Muscle layer of duodenum (tissue), 2 donors: ENCODE measurements around the gene CWF19L1.
"Not testable (repeated sequence)": the region's sequence is repeated elsewhere in the genome, so short reads cannot be mapped to it uniquely, and the experiment has no call there.

Experiments used
- H3K27ac ChIP-seq: one replicate; pipeline ENCODE4 v1.7.0; 2013; ENCODE audit warnings: mild to moderate bottlenecking, low read length
- H3K27me3 ChIP-seq: one replicate; pipeline ENCODE4 v1.7.0; 2013; ENCODE audit warnings: low read depth, mild to moderate bottlenecking, control low read depth, low read length
- H3K36me3 ChIP-seq, 2 donors: one replicate each; pipeline ENCODE4 v1.7.0; 2013; ENCODE audit warnings: low read length in 2 of 2, control low read depth in 1 of 2, mild to moderate bottlenecking in 1 of 2; ENCODE audit not compliant: insufficient read depth in 2 of 2, control insufficient read depth in 1 of 2
- H3K4me1 ChIP-seq, 2 donors: one replicate each; pipeline ENCODE4 v1.7.0; 2013; ENCODE audit warnings: low read length in 2 of 2, mild to moderate bottlenecking in 2 of 2, control low read depth in 1 of 2, moderate library complexity in 1 of 2; ENCODE audit not compliant: insufficient read depth in 2 of 2, control insufficient read depth in 1 of 2
- H3K4me3 ChIP-seq, 2 donors: one replicate each; pipeline ENCODE4 v1.7.0; 2013; ENCODE audit warnings: low read length in 2 of 2, low read depth in 1 of 2, mild to moderate bottlenecking in 1 of 2
- H3K9me3 ChIP-seq, 2 donors: one replicate each; pipeline ENCODE4 v1.7.0; 2013; ENCODE audit warnings: low read length in 2 of 2, control low read depth in 1 of 2, mild to moderate bottlenecking in 1 of 2; ENCODE audit not compliant: control insufficient read depth in 1 of 2
- donor health status: healthy.

CWF19L1 gene

DNA sequence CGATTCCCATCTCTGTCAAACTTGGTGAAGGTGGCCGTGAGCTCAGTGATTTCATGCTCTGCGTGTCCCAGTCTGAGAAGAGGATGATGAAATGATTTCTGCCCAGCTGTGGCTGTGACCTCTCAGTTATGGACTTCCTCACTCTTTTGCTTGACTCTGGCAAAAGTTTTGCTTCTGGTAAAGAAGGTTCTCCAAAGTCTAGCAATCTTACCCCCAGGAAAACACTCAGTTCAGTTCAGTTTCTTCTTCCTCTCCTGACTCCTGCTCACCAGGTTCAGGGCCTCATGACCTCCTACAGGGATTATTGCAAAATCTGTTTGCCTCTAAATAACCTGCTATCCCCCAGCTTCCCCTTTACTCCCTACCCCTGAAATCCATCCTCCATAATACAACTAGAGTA is 23.9 kb upstream of the CWF19L1 start:
- Histone ChIP-seq H3K27me3 (no peaks in the 10 kb centered on the region), H3K36me3 (no peaks in the 10 kb centered on the region), H3K9me3 (no peaks in the 10 kb centered on the region), H3K27ac (no peak overlapping the region), H3K4me3 (no peak overlapping the region), H3K4me1 (peaks cover 4 to 5% of the 10 kb centered on the region in 2 donors)

DNA sequence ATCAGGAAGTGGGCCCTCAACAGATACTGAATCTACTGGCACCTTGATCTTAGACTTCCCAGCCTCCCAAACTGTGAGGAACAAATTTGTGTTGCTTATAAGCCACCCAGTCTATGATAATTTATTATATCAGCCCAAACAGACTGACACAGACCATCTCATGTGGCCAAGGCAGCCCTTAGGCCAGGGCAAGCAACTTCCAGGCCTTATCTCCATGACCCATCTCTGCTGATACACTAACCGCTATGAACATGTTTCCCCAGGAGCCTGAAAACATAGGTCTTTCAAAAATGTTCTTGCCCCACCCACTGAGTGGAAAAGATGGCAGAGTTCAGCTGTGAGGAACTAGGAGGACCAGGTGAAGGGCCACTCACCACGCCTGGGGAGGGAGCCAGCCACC is 22.2 kb upstream of the CWF19L1 start:
- Histone ChIP-seq H3K36me3 (no peaks in the 10 kb centered on the region), H3K27me3 (no peaks in the 10 kb centered on the region), H3K9me3 (no peaks in the 10 kb centered on the region), H3K27ac (no peak overlapping the region), H3K4me3 (no peak overlapping the region), H3K4me1 (peaks cover 9 to 16% of the 10 kb centered on the region in 2 donors)

DNA sequence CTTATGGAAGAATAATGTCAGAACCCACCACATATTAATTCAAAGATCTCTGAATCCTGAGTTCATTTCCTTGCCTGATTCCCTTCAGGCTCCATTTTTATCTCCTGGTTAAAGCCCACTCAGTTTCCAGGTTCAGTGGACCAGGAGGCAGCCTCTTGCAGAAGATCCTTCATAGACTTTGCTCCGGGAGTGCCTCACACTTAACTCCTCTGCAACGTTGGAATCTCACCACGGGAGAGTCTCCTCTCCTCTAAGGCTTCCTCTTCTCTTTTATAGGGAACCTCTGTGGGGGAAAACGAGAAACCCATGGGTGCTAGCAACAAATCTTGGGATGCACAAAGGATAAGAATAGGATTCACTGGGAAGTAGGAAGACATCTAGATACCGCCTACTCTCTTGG is 20.8 kb upstream of the CWF19L1 start:
- Histone ChIP-seq H3K27ac (no peak overlapping the region), H3K9me3 (no peaks in the 10 kb centered on the region), H3K36me3 (peaks cover 0 to 3% of the 10 kb centered on the region in 2 donors), H3K4me1 (peaks cover 9 to 23% of the 10 kb centered on the region in 2 donors), H3K4me3 (no peak overlapping the region), H3K27me3 (no peaks in the 10 kb centered on the region)

DNA sequence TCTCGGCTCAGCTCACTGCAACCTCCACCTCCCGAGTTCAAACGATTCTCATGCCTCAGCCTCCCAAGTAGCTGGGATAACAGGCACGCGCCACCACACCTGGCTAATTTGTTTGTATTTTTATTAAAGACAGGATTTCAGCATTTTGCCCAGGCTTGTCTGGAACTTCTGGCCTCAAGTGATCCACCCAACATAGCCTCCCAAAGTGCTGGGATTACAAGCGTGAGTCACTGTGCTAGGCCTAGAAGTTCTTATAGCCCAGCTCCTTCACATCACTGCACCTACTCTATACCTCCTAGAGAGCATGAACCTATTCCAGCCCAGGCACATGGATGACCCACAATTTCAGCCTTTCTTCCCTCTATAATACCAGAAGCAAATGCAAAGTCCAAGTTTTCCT is 20.3 kb upstream of the CWF19L1 start:
- Histone ChIP-seq H3K4me3 (no peak overlapping the region), H3K27ac (no peak overlapping the region), H3K4me1 (peaks cover 9 to 23% of the 10 kb centered on the region in 2 donors), H3K36me3 (peaks cover 0 to 3% of the 10 kb centered on the region in 2 donors), H3K9me3 (no peaks in the 10 kb centered on the region), H3K27me3 (no peaks in the 10 kb centered on the region)

DNA sequence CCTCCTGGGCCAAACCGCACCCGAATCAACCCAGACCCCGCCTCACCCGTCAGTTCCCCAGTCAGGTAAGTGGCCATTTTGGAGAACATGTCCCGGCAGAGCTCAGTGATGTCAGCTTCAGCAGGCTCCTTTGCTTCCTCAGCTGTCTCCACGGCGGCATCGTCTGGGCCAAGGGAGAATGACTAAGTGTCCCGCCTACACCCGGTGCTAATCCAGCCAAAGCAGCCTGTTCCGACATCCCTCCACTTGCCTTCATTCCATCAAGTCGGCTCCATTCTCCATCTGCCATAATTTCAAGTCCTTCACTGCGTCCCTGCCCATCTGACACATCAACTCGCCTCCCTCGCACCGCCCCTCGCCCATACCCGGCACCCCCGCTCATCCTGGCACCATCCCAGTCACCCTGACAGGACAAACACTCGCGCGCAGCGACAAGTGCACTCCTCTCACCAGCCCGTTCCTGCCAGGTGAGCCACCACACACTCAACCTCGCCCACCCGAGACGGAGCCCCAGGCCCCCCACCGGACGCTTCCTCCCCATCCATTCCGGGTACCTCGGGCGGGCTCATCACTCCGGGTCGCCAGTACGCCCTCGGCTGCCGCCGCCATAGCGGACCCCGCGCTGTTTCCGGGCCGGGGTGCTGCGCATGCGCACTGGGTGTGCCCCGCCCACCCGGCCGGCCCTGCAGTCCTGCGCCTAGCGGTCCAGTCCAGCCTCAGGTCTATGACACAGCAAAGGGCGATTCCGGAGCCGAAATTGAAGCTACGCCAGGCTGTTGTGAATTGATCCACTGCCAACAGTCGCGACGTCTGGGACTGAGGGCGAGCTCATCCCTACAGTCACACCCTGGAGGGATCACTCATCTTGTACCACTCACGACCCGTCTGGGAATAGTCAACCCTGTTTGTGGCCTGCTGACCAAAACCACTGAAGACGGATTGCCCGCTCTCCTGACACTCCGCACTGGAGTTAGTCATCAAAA is 18.9 kb upstream of the CWF19L1 start, which contains the start of gene BLOC1S2:
TSS of gene BLOC1S2 (minus strand) at position 630 of the 983 bp plus-strand sequence. CDS start at position 609, 21 bp downstream.
- H3K36me3 ChIP-seq: peaks cover 0 to 3% of the 10 kb centered on the region in 2 donors
- H3K4me3 ChIP-seq: peak within 1 kb of the TSS; percentile 88 to 92
- H3K4me1 ChIP-seq: peaks cover 9 to 26% of the 10 kb centered on the region in 2 donors
- no peaks in the 10 kb centered on the region for H3K27me3 ChIP-seq
- H3K27ac ChIP-seq: peak within 1 kb of the TSS; percentile 92
- no peaks in the 10 kb centered on the region for H3K9me3 ChIP-seq

DNA sequence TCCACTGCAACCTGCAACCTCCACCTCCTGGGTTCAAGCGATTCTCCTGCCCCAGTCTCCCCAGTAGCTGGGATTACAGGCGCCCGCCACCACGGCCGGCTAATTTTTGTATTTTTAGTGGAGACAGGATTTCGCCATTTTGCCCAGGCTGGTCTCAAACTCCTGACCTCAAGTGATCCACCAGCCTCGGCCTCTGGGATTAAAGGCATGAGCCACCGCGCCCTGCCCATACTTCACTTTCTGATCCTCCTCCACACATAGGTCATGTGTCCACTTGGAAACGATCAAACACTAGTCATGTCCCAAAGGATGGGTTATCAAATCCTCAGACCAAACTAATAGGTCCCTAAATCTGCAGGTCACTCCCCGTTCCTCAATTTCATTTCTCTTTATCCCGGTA is 17.9 kb upstream of the CWF19L1 start:
- not testable (repeated sequence) for H3K27me3 ChIP-seq, H3K9me3 ChIP-seq, H3K36me3 ChIP-seq
- H3K4me1 ChIP-seq: peaks cover 9 to 26% of the 10 kb centered on the region in 2 donors
- H3K27ac ChIP-seq: peak overlapping the region; percentile 92
- peak overlapping the region; percentile 88 to 92 for H3K4me3 ChIP-seq

DNA sequence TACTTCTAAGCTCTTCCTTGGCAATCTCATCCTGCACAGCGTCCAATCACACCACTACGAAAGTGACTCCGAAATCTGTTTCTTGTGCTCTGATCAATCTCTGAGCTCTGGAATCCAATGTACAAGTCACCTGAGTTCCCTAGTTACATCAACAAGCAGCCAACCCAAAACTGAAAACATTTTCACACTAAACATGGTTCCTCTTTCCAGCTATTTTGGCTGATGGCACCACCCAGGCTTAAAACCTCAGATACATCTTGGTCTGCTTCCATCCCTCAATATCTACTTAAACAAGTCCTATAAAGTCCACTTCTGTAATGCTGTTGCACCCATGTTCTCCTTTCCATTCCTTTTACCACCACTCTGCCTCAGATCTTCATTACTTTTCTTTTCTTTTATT is 15.5 kb upstream of the CWF19L1 start:
- no peak overlapping the region for H3K4me3 ChIP-seq
- peaks cover 19 to 23% of the 10 kb centered on the region in 2 donors for H3K36me3 ChIP-seq
- H3K27me3 ChIP-seq: no peaks in the 10 kb centered on the region
- no peak overlapping the region for H3K27ac ChIP-seq
- peaks cover 9 to 26% of the 10 kb centered on the region in 2 donors for H3K4me1 ChIP-seq
- H3K9me3 ChIP-seq: no peaks in the 10 kb centered on the region

DNA sequence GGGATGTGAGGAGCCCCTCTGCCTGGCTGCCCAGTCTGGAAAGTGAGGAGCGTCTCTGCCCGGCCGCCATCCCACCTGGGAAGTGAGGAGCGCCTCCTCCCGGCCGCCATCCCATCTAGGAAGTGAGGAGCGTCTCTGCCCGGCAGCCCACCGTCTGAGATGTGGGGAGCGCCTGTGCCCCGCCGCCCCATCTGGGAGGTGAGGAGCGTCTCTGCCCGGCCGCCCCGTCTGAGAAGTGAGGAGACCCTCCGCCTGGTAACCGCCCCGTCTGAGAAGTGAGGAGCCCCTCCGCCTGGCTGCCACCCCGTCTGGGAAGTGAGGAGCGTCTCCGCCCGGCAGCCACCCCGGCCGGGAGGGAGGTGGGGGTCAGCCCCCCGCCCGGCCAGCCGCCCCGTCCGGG is 9.5 kb upstream of the CWF19L1 start:
- not testable (repeated sequence) for H3K9me3 ChIP-seq, H3K4me3 ChIP-seq, H3K27ac ChIP-seq, H3K27me3 ChIP-seq, H3K4me1 ChIP-seq
- peaks cover 22 to 42% of the 10 kb centered on the region in 2 donors for H3K36me3 ChIP-seq

DNA sequence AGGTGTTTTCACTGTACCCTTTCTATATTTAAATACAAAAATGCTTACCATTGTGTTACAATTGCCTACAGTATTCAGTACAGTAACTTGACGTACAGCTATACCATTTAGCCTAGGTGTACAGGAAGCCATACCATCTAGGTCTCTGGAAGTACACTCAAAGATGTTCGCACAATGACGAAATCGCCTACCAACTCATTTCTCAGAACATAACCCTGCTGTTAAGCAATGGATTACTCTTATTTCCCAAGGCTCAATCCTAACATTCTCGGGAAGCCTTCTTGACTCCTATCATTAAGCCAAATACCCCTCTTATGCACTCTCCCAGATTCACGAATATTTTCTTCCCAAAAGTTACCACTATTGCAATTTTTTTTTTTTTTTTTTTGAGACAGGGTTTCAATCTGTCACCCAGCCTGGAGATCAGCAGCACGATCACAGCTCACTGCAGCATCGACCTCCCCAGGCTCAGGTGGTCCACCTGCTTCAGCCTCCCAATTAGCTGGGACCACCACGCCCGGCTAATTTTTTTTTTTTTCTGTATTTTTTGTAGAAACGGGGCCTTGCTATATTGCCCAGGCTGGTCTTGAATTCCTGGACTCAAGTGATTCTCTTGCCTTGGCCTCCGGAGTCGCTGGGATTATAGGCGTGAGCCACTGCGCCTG is 1.5 kb downstream of the CWF19L1 start:
- Histone ChIP-seq H3K27ac (no peak overlapping the region), H3K36me3 (peaks cover 2 to 6% of the 10 kb centered on the region in 2 donors), H3K9me3 (no peaks in the 10 kb centered on the region), H3K27me3 (no peaks in the 10 kb centered on the region), H3K4me1 (peaks cover 0 to 19% of the 10 kb centered on the region in 2 donors), H3K4me3 (peak overlapping the region in 1 of 2 donors; percentile 100)

DNA sequence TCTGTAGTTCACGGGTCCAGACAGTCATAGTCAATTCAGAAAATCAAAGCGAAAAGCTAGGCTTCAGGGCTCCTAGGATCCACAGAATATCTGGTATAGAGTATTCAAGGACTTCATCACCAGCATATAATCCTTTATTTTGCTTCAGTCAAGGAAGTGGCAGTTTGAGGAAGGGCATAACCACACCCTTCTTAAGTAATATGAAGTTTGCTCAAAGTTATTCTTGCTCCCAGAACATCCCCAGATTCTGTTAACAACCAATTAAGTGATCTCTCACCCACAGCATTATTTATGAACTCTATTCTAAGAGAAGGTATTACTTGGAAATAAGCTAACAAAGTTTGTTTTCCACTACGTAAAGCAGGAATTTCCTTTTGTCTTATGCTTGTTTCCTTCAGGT is 13.2 kb downstream of the CWF19L1 start:
- peaks cover 46 to 64% of the 10 kb centered on the region in 2 donors for H3K36me3 ChIP-seq
- H3K27ac ChIP-seq: no peak overlapping the region
- H3K9me3 ChIP-seq: no peaks in the 10 kb centered on the region
- no peaks in the 10 kb centered on the region for H3K4me1 ChIP-seq
- no peaks in the 10 kb centered on the region for H3K27me3 ChIP-seq
- no peak overlapping the region for H3K4me3 ChIP-seq

DNA sequence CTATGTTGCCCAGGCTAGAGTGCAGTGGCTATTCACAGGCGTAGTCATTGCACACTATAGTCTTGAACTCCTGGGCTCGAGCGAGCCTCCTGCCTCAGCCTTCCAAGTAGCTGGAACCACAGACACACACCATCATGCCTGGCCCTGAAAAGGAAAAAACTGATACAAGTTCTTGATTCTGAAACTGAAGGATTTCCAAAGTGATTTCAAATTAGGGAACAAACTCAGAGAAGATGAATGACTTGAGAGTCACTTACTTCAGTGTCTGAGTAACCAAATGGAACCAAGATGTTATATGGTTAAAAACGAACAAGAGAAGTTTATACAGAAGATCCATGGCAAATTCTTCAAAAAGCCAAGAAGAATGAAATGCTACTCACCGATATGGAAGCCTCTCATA is 14.4 kb downstream of the CWF19L1 start:
- H3K4me1 ChIP-seq: no peaks in the 10 kb centered on the region
- no peak overlapping the region for H3K27ac ChIP-seq
- H3K9me3 ChIP-seq: no peaks in the 10 kb centered on the region
- no peaks in the 10 kb centered on the region for H3K27me3 ChIP-seq
- H3K4me3 ChIP-seq: no peak overlapping the region
- H3K36me3 ChIP-seq: peaks cover 53 to 73% of the 10 kb centered on the region in 2 donors
